ENCODE measurements around the gene CBFA2T3.

GRCh38 chr16:88864521-88864920 lies 112.5 kb downstream of the CBFA2T3 start:
- TF ChIP-seq E2F6 (IDR thresholded peaks at IDR 0.05) (no peak), TEAD4 (IDR thresholded peaks at IDR 0.05; ENCODE audit: low read depth, low read length) (no peak), RXRA (IDR thresholded peaks at IDR 0.05; ENCODE audit: insufficient read depth, low read depth, low read length) (no peak), POLR2AphosphoS5 (IDR thresholded peaks at IDR 0.05; ENCODE audit: low read depth, low read length) (no peak), CTCF (IDR thresholded peaks at IDR 0.05; ENCODE audit: control extremely low read depth in 1 of 3, insufficient read depth in 1 of 3, low read depth in 1 of 3, low read length in 3 of 3) (no peak), NANOG (IDR thresholded peaks at IDR 0.05; ENCODE audit: insufficient read depth, low read depth, low read length, poor library complexity, severe bottlenecking) (no peak), TAF7 (optimal IDR thresholded peaks at IDR 0.05; ENCODE audit: borderline replicate concordance, low read depth, low read length) (no peak), SIX5 (IDR thresholded peaks at IDR 0.05; ENCODE audit: low read depth, low read length) (no peak), EP300 (IDR thresholded peaks at IDR 0.05; ENCODE audit: borderline replicate concordance in 1 of 2, low read depth in 2 of 2, low read length in 2 of 2) (no peak), MAFK (IDR thresholded peaks at IDR 0.05; ENCODE audit: low read depth, low read length) (no peak), USF2 (IDR thresholded peaks at IDR 0.05; ENCODE audit: low read length) (no peak), POU5F1 (IDR thresholded peaks at IDR 0.05; ENCODE audit: low read depth, low read length) (no peak), PHF8 (conservative IDR thresholded peaks at IDR 0.05; ENCODE audit: low read depth, low read length) (no peak), POLR2A (IDR thresholded peaks at IDR 0.05; ENCODE audit: control extremely low read depth in 1 of 2, low read depth in 2 of 2, low read length in 2 of 2) (no peak)
